ENCODE results near the gene CPNE6.
A peak's percentile ranks its signal among the peaks of the same experiment; 100 is the strongest.
"Not testable (repeated sequence)": the region's sequence is repeated elsewhere in the genome, so short reads cannot be mapped to it uniquely, and the experiment has no call there.

CPNE6 gene

GRCh38 chr14:24071144-24071697, at the start of gene CPNE6:
Gene CPNE6, plus strand, starts transcription at chr14:24071562. Its CDS starts 1,375 bp downstream, at chr14:24072937.
- Histone ChIP-seq H3K9me3 (ENCODE audit: control insufficient read depth, low read depth, low read length) (no peaks in the 10 kb centered on the region), H3K27me3 (ENCODE audit: control insufficient read depth, insufficient read depth, low read length) (no peaks in the 10 kb centered on the region), H3K4me1 (ENCODE audit: control insufficient read depth, low read depth, low read length) (no peaks in the 10 kb centered on the region), H3K36me3 (ENCODE audit: control insufficient read depth, low read depth, low read length) (no peaks in the 10 kb centered on the region), H3K9ac (ENCODE audit: low read length) (no peak within 1 kb of the TSS), H3K4me3 (ENCODE audit: low read length) (no peak within 1 kb of the TSS), H3K27ac (ENCODE audit: low read length) (no peak within 1 kb of the TSS)

GRCh38 chr14:24024939-24025418, 46.4 kb upstream of the CPNE6 start:
- H3K9me3 ChIP-seq (ENCODE audit: control insufficient read depth, low read depth, low read length); H3K36me3 ChIP-seq (ENCODE audit: control insufficient read depth, low read depth, low read length); H3K9ac ChIP-seq (ENCODE audit: low read length); H3K27me3 ChIP-seq (ENCODE audit: control insufficient read depth, insufficient read depth, low read length); H3K27ac ChIP-seq (ENCODE audit: low read length); H3K4me1 ChIP-seq (ENCODE audit: control insufficient read depth, low read depth, low read length); H3K4me3 ChIP-seq (ENCODE audit: low read length): not testable (repeated sequence)

DNA sequence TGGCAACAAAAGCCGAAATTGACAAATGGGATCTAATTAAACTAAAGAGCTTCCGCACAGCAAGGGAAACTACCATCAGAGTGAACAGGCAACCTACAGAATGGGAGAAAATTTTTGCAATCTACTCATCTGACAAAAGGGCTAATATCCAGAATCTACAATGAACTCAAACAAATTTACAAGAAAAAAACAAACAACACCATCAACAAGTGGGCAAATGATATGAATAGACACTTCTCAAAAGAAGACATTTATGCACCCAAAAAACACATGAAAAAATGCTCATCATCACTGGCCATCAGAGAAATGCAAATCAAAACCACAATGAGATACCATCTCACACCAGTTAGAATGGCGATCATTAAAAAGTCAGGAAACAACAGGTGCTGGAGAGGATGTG, 41.7 kb upstream of the CPNE6 start:
- H3K27me3 ChIP-seq (ENCODE audit: control insufficient read depth, insufficient read depth, low read length); H3K4me1 ChIP-seq (ENCODE audit: control insufficient read depth, low read depth, low read length); H3K9me3 ChIP-seq (ENCODE audit: control insufficient read depth, low read depth, low read length); H3K27ac ChIP-seq (ENCODE audit: low read length); H3K4me3 ChIP-seq (ENCODE audit: low read length); H3K9ac ChIP-seq (ENCODE audit: low read length); H3K36me3 ChIP-seq (ENCODE audit: control insufficient read depth, low read depth, low read length): not testable (repeated sequence)

DNA sequence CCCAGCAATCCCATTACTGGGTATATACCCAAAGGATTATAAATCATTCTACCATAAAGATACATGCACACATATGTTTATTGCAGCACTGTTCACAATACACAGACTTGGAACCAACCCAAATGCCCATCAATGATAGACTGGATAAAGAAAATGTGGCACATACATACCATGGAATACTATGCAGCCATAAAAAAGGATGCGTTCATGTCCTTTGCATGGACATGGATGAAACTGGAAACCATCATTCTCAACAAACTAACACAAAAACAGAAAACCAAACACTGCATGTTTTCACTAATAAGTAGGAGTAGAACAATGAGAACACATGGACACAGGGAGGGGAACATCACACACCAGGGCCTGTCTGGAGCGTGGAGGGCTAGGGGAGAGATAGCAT, 40.0 kb upstream of the CPNE6 start:
- H3K27ac ChIP-seq (ENCODE audit: low read length); H3K4me1 ChIP-seq (ENCODE audit: control insufficient read depth, low read depth, low read length); H3K9ac ChIP-seq (ENCODE audit: low read length); H3K36me3 ChIP-seq (ENCODE audit: control insufficient read depth, low read depth, low read length); H3K4me3 ChIP-seq (ENCODE audit: low read length); H3K27me3 ChIP-seq (ENCODE audit: control insufficient read depth, insufficient read depth, low read length); H3K9me3 ChIP-seq (ENCODE audit: control insufficient read depth, low read depth, low read length): not testable (repeated sequence)

GRCh38 chr14:24032727-24033418, 38.5 kb upstream of the CPNE6 start:
- Histone ChIP-seq H3K4me3 (ENCODE audit: low read length) (no peak overlapping the region), H3K9me3 (ENCODE audit: control insufficient read depth, low read depth, low read length) (no peaks in the 10 kb centered on the region), H3K27ac (ENCODE audit: low read length) (no peak overlapping the region), H3K27me3 (ENCODE audit: control insufficient read depth, insufficient read depth, low read length) (no peaks in the 10 kb centered on the region), H3K4me1 (ENCODE audit: control insufficient read depth, low read depth, low read length) (no peaks in the 10 kb centered on the region), H3K36me3 (ENCODE audit: control insufficient read depth, low read depth, low read length) (no peaks in the 10 kb centered on the region), H3K9ac (ENCODE audit: low read length) (no peak overlapping the region)

DNA sequence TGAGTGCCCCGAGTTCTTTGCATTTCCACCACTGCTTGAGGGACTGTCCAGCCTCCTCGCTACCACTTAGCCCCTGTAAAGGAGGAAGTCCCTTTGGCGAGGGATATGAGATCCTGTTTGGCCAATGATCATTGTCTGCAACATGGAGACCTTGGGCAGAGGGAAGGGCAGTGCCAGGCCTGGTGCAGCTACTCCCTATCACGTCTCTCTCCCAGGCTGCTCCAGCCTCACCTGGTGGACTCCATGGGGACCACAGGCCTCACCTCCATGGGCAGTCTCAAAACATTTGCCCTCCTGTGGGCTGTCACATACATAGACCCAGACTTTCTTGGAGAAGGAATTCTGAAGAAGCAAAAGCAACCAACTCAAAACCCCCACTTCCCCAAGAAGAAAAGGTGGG, 35.6 kb upstream of the CPNE6 start:
- not testable (repeated sequence) for H3K4me1 ChIP-seq (ENCODE audit: control insufficient read depth, low read depth, low read length); H3K9me3 ChIP-seq (ENCODE audit: control insufficient read depth, low read depth, low read length); H3K36me3 ChIP-seq (ENCODE audit: control insufficient read depth, low read depth, low read length); H3K9ac ChIP-seq (ENCODE audit: low read length); H3K27me3 ChIP-seq (ENCODE audit: control insufficient read depth, insufficient read depth, low read length); H3K27ac ChIP-seq (ENCODE audit: low read length)
- peak overlapping the region; percentile 81 for H3K4me3 ChIP-seq (ENCODE audit: low read length)

DNA sequence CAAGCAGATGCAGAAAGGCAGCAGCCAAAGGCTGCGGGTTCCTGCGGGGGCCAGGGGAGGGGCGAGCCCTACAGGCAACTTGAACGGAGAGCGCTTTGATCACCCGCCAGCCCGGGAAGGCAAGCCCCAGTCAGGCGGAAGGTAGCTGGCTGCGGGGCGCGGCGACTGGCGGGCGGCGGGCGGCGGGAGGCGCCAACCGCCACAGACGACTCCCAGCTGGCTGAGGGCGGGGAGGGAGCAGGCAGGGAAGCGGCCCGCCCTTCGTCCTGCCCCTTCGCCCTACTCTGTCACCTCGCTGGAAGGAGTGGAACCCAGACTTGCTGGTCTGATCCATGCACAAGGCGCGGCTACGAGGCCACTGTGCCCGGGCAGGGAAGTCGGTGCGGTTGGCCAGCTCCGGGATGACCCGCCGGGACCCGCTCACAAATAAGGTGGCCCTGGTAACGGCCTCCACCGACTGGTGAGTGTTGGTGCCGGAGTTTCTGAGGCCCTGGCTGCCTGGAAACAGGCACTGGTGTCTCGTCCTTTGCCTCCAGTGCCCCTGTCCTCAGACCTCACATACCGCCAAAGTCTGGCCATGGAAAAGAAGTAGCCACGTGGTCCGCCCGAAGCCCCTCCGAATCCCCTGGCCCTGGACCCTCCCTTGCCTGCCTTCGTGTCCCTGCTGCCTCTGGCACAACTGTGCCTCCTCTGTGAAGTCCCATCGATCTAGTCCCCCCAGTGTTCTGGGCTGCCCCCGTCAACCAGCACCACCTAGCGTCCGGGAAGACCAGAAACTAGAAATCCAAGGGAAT, 35.0 kb upstream of the CPNE6 start:
- Histone ChIP-seq H3K4me3 (ENCODE audit: low read length) (peak overlapping the region; percentile 81), H3K9me3 (ENCODE audit: control insufficient read depth, low read depth, low read length) (no peaks in the 10 kb centered on the region), H3K9ac (ENCODE audit: low read length) (peak overlapping the region; percentile 74), H3K27ac (ENCODE audit: low read length) (no peak overlapping the region), H3K27me3 (ENCODE audit: control insufficient read depth, insufficient read depth, low read length) (no peaks in the 10 kb centered on the region), H3K4me1 (ENCODE audit: control insufficient read depth, low read depth, low read length) (no peaks in the 10 kb centered on the region), H3K36me3 (ENCODE audit: control insufficient read depth, low read depth, low read length) (no peaks in the 10 kb centered on the region)

DNA sequence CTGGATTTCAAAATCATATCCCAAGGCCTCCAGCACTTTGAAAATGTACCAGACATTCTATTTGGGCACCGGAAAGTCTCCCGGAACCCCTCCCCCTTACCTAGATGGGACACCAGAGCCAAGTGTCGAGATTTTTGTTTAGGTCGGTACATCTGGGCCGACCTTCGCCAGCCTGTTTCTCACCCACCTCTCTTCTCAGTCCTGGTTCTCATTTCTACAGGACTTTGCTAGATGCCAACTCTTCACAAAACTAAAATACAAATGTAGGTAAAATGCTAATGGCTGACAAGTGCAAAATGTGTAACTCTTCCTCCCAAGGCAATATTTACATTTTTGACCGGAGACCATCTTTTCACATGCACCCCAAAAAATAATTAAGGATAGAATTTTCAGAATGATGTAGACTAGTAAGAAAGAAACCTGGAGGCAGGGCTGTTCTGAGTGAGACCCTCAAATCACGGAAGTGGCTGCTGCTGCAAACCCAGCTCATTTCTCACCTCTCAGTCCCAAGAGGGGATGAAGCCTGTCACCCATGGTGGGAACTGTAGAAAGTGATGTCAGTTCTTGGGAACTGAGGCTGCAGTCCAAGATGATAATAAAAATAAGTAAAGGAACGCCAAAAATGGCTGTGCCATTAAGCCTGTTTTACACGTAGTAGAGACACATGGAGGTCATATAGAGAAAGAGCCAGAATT, 34.3 kb upstream of the CPNE6 start:
- not testable (repeated sequence) for H3K36me3 ChIP-seq (ENCODE audit: control insufficient read depth, low read depth, low read length); H3K9me3 ChIP-seq (ENCODE audit: control insufficient read depth, low read depth, low read length); H3K9ac ChIP-seq (ENCODE audit: low read length); H3K27me3 ChIP-seq (ENCODE audit: control insufficient read depth, insufficient read depth, low read length); H3K4me1 ChIP-seq (ENCODE audit: control insufficient read depth, low read depth, low read length); H3K27ac ChIP-seq (ENCODE audit: low read length)
- H3K4me3 ChIP-seq (ENCODE audit: low read length): peak overlapping the region; percentile 81

DNA sequence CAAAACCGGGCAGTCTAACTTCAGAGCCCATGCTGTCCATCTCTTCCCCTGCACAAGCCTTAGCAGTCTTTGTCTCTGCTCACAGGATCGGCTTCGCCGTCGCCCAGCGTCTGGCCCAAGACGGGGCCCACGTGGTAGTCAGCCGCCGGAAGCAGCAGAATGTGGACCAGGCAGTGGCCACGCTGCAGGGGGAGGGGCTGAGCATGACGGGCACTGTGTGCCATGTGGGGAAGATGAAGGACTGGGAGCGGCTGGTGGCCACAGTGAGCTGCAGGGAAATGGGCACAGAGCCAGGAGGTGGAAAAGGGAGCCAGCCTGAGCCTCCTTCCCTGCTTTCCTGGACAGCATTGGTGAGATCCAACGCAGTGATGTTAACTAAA, 33.7 kb upstream of the CPNE6 start:
- no peak overlapping the region for H3K9ac ChIP-seq (ENCODE audit: low read length)
- no peak overlapping the region for H3K4me3 ChIP-seq (ENCODE audit: low read length)
- H3K9me3 ChIP-seq (ENCODE audit: control insufficient read depth, low read depth, low read length): no peaks in the 10 kb centered on the region
- no peaks in the 10 kb centered on the region for H3K4me1 ChIP-seq (ENCODE audit: control insufficient read depth, low read depth, low read length)
- no peak overlapping the region for H3K27ac ChIP-seq (ENCODE audit: low read length)
- no peaks in the 10 kb centered on the region for H3K36me3 ChIP-seq (ENCODE audit: control insufficient read depth, low read depth, low read length)
- H3K27me3 ChIP-seq (ENCODE audit: control insufficient read depth, insufficient read depth, low read length): no peaks in the 10 kb centered on the region

DNA sequence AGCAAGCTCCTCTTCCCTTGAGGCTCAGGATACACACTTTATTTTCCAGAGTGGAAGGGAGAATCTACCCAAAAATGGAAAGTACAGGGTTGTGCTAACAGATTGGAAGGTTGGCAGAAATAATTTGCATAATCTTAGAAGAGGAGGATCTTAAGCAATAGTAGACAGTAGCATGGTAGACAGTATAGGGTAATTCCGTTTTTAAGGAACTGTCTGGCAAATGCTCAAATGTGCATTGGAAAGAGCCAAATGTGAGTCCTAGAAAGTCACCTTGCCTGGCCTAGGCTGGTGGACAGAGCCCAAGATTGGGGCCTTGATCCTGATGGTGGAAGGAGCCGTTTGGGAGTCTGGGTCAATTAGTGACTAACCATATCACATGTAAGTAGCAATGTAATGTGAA, 32.7 kb upstream of the CPNE6 start:
- H3K9me3 ChIP-seq (ENCODE audit: control insufficient read depth, low read depth, low read length): no peaks in the 10 kb centered on the region
- no peak overlapping the region for H3K4me3 ChIP-seq (ENCODE audit: low read length)
- no peak overlapping the region for H3K9ac ChIP-seq (ENCODE audit: low read length)
- no peaks in the 10 kb centered on the region for H3K27me3 ChIP-seq (ENCODE audit: control insufficient read depth, insufficient read depth, low read length)
- no peaks in the 10 kb centered on the region for H3K4me1 ChIP-seq (ENCODE audit: control insufficient read depth, low read depth, low read length)
- no peak overlapping the region for H3K27ac ChIP-seq (ENCODE audit: low read length)
- H3K36me3 ChIP-seq (ENCODE audit: control insufficient read depth, low read depth, low read length): no peaks in the 10 kb centered on the region

- H3K9me3 ChIP-seq (ENCODE audit: control insufficient read depth, low read depth, low read length): no peaks in the 10 kb centered on the region
- no peaks in the 10 kb centered on the region for H3K27me3 ChIP-seq (ENCODE audit: control insufficient read depth, insufficient read depth, low read length)
- H3K4me3 ChIP-seq (ENCODE audit: low read length): no peak overlapping the region
- no peak overlapping the region for H3K27ac ChIP-seq (ENCODE audit: low read length)
- H3K36me3 ChIP-seq (ENCODE audit: control insufficient read depth, low read depth, low read length): no peaks in the 10 kb centered on the region
- H3K9ac ChIP-seq (ENCODE audit: low read length): no peak overlapping the region
- H3K4me1 ChIP-seq (ENCODE audit: control insufficient read depth, low read depth, low read length): no peaks in the 10 kb centered on the region
These were observed 30.7 kb upstream of the CPNE6 start for GRCh38 chr14:24040692-24041091.

All from iPS-18a (cell line).